GM18499 (cell line): ENCODE results near the gene YBEY.
"Not testable (repeated sequence)": the region's sequence is repeated elsewhere in the genome, so short reads cannot be mapped to it uniquely, and the experiment has no call there.

Experiments used
- ATAC-seq: cut with Tn5 transposase; IDR thresholded peaks from one replicate; pipeline ENCODE4 v1.9.1; 2021; ENCODE audit warnings: moderate number of reproducible peaks; ENCODE audit not compliant: insufficient read depth, unreplicated experiment

Gene YBEY

GRCh38 chr21:46285761-46286647 lies at the start of gene YBEY:
YBEY (plus strand) TSS chr21:46286342; CDS start chr21:46286914, 572 bp downstream.
- peak; percentile 45 for ATAC-seq

GRCh38 chr21:46237474-46237873 lies 48.7 kb upstream of the YBEY start:
- ATAC-seq = no peak

GRCh38 chr21:46239817-46240325 lies 46.3 kb upstream of the YBEY start:
- no peak for ATAC-seq

- not testable (repeated sequence) for ATAC-seq
Observed at GRCh38 chr21:46241577-46241976, 44.6 kb upstream of the YBEY start.

- no peak for ATAC-seq
Observed at GRCh38 chr21:46243325-46243724, 42.8 kb upstream of the YBEY start.

GRCh38 chr21:46243960-46244361 lies 42.2 kb upstream of the YBEY start:
- no peak for ATAC-seq

GRCh38 chr21:46244602-46245001 lies 41.5 kb upstream of the YBEY start:
- no peak for ATAC-seq

GRCh38 chr21:46245213-46245915 lies 40.8 kb upstream of the YBEY start:
- ATAC-seq = no peak

- ATAC-seq = no peak
Observed at GRCh38 chr21:46246345-46246744, 39.8 kb upstream of the YBEY start.

- ATAC-seq = no peak
Observed at GRCh38 chr21:46247699-46248421, 38.3 kb upstream of the YBEY start.

GRCh38 chr21:46248422-46248782 lies 37.7 kb upstream of the YBEY start:
- no peak for ATAC-seq

GRCh38 chr21:46248827-46249226 lies 37.3 kb upstream of the YBEY start:
- ATAC-seq = no peak

GRCh38 chr21:46250146-46250725 lies 35.9 kb upstream of the YBEY start:
- ATAC-seq = no peak

GRCh38 chr21:46252840-46253239 lies 33.3 kb upstream of the YBEY start:
- no peak for ATAC-seq

GRCh38 chr21:46253610-46254124 lies 32.5 kb upstream of the YBEY start:
- peak; percentile 62 for ATAC-seq

- no peak for ATAC-seq
Observed at GRCh38 chr21:46254208-46254975, 31.8 kb upstream of the YBEY start.

- no peak for ATAC-seq
Observed at GRCh38 chr21:46255166-46255565, 31.0 kb upstream of the YBEY start.

GRCh38 chr21:46255758-46256337 lies 30.3 kb upstream of the YBEY start:
- no peak for ATAC-seq

GRCh38 chr21:46256501-46256994 lies 29.6 kb upstream of the YBEY start:
- no peak for ATAC-seq
